Measurements from ENCODE around the gene SLC38A11.

GRCh38 chr2:164952057-164952702 lies 3.1 kb downstream of the SLC38A11 start:
- TF ChIP-seq POLR2AphosphoS5 (IDR thresholded peaks at IDR 0.05; ENCODE audit: low read depth, low read length): no peak
- no peak for TF ChIP-seq CTCF (IDR thresholded peaks at IDR 0.05)
